HS-5 (cell line): ENCODE measurements around the gene APBB2.
"Not testable (repeated sequence)": the region's sequence is repeated elsewhere in the genome, so short reads cannot be mapped to it uniquely, and the experiment has no call there.

Experiments used
- DNase-seq: peaks from one replicate; pipeline ENCODE4 v3.0.0-alpha.2; 2012; ENCODE audit warnings: low read depth

The APBB2 gene

GRCh38 chr4:40822420-40823166, 391.7 kb downstream of the APBB2 start:
- no peak for DNase-seq

- DNase-seq, result no peak
These were observed 394.2 kb downstream of the APBB2 start for GRCh38 chr4:40820101-40820500.

- DNase-seq, result not testable (repeated sequence)
These were observed 397.2 kb downstream of the APBB2 start for GRCh38 chr4:40817157-40817556.

GRCh38 chr4:40812856-40813255, 401.5 kb downstream of the APBB2 start:
- no peak for DNase-seq

- no peak for DNase-seq
These were observed 402.0 kb downstream of the APBB2 start for GRCh38 chr4:40812386-40812785.

GRCh38 chr4:40811956-40812355, 402.4 kb downstream of the APBB2 start:
- DNase-seq, result no peak

- DNase-seq, result no peak
These were observed 405.4 kb downstream of the APBB2 start for GRCh38 chr4:40808926-40809457.

GRCh38 chr4:40804598-40804997, 409.7 kb downstream of the APBB2 start:
- DNase-seq, result no peak

GRCh38 chr4:40800064-40800463, 414.3 kb downstream of the APBB2 start:
- no peak for DNase-seq

- DNase-seq, result no peak
These were observed 424.6 kb downstream of the APBB2 start for GRCh38 chr4:40789771-40790170.

GRCh38 chr4:40789031-40789430, 425.3 kb downstream of the APBB2 start:
- DNase-seq, result no peak

GRCh38 chr4:40788331-40788730, 426.0 kb downstream of the APBB2 start:
- DNase-seq, result no peak

- no peak for DNase-seq
These were observed 428.6 kb downstream of the APBB2 start for GRCh38 chr4:40785727-40786126.

- DNase-seq, result no peak
These were observed 431.5 kb downstream of the APBB2 start for GRCh38 chr4:40782876-40783275.

- no peak for DNase-seq
These were observed 436.3 kb downstream of the APBB2 start for GRCh38 chr4:40778090-40778489.

GRCh38 chr4:40769266-40769665, 445.1 kb downstream of the APBB2 start:
- no peak for DNase-seq

- DNase-seq, result no peak
These were observed 451.1 kb downstream of the APBB2 start for GRCh38 chr4:40763228-40763716.
